GM19468 (cell line): ENCODE measurements around the gene SCAF11.

Experiments
- ATAC-seq: cut with Tn5 transposase; IDR thresholded peaks from one replicate; pipeline ENCODE4 v1.9.1; 2021; ENCODE audit warnings: mild to moderate bottlenecking, moderate library complexity, moderate number of reproducible peaks; ENCODE audit not compliant: unreplicated experiment; ENCODE audit errors: extremely low read depth

The SCAF11 gene

DNA sequence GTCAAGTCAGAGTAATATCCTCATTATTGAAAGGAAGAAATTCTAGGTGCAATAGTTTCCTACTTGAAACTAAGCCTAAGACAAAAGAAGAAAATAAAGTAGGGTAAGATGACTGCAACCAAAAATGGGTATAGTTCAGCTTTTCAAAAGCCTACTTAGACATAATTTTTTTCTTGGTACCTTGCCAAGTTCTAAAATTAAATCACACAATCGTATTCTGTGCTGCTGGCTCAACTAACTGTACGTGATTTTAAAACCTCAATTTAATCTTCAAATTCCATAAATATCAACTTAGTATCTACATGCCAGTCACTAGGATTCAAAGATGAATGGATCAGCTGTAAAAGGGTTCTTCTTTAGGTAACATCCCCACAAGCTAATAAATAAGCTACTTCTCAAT, 56.9 kb downstream of the SCAF11 start:
- no peak for ATAC-seq

DNA sequence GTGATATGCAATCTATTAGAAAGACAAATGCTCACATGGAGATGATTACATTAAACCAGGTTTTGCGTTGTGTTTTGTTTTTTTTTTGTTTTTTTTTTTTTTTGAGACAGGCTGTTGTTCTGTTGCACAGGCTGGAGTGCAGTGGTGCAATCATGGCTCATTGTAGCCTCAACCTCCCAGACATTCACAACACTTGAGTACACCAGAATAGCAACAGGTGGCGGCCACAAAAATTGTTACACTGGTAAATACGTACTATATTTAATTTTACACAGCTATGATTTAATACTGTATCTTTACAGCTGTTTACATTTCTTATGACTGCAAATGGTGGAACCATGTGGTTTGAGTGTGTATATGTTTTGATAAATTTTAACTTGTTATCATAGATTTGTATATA, 60.0 kb downstream of the SCAF11 start:
- ATAC-seq, result no peak

DNA sequence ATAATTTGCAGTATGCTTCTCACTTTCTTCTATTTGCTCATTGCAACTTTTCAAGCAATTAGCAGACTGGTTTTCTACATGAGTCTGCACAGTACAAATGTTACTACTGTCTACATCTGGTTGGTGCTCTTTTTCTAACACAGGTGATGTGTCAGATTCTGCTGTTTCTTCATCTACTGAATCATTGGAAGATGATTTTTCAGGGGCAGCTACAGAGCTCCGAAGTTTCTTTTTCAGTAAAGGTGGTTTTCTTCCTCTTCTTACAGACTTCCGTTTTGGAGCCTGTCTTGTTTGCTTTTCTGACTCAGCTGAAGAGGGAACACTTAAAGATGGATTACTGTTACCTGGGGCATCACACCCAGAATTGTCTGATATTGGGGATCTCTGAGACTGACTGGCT, 62.1 kb downstream of the SCAF11 start:
- no peak for ATAC-seq

DNA sequence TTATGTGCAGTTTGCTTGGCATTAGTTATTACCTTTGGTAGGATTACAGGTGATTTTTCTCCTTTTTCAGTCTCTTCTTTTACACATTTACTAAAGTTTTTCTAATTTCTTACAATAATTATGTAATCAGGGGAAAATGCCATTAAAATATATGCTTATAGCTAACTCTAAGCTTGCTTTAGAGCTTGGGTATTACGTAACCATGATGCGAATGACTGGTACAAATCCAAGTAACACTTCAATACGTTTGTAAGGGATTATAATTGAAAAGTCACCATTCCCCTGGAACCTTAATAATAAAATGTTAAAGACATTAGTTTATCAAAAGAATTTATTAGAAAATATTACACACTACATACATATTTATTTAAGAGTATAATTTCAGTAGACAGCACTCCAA, 71.6 kb downstream of the SCAF11 start:
- ATAC-seq, result no peak

DNA sequence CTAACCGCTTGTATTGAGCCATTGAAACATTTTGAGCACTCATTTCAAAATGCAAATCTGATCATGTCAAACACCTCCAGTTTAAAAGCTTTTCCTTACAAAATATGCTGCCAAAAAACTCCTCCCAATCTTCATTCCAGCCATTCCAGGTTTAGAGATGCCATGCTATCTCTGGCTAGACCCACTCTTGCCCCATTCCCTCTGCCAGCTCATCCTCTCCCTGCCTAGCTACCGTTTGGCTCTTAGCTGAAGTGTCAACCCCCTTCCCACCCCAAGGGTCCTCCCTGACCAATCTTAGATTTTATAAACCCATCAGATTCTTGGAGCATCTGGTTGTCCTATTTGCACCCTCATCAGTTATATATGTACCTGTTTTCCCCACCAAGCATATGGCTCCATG, 75.0 kb downstream of the SCAF11 start:
- ATAC-seq, result no peak

DNA sequence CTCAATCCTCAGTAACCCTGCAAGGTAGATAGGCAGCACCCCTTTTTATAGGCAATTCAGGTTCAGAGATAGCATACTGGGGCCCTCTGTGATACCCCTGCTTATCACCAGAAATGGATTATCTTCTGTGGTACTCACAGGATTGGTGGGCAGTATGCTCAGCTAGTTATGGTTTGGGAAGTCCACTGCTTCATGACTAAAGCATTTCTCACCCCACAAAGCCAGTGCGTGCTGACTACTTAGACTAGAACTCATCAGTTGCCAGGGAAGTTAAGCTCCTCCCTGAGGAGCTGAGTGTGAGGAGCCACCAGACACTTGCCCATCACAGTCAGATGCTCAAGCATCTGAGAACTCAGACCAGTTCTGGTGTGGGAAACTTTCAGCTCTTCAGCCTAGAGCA, 76.3 kb downstream of the SCAF11 start:
- no peak for ATAC-seq

DNA sequence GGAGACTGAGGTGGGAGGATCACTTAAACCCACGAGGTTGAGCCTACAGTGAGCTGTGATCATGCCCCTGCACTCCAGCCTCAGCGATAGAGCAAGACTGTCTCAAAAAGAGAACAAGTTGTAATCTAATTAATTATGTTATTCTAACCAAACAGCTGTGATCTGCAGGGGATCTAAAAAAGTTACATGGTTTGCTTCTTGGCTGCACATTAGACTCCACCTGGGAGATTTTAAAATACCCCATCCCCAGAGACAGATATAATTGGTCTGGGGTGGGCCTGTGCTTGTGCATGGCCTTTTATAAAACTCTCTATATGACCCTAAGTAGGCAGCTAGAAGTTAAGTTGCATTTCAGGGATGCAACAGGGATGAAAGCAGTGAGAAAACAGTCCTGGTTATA, 76.7 kb downstream of the SCAF11 start:
- ATAC-seq, result no peak

DNA sequence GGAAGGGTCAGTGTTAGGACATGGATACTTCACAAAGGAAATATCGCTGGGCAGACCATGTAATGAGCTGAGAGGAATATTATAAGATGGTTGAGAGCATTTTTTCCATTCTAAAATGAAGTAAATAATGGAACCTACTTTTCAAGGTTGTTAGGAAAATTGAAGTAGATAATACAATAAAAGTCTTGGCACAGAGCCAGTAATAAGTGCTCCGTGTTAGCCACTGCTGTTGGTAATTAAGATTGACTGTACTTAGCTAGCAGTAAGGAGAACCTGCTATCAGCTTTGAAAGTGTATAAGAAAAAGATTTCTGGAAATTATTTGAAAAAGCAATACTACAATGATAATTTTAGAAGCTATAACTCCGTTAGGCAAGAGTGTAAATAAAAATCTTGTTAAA, 77.6 kb downstream of the SCAF11 start:
- ATAC-seq, result no peak

DNA sequence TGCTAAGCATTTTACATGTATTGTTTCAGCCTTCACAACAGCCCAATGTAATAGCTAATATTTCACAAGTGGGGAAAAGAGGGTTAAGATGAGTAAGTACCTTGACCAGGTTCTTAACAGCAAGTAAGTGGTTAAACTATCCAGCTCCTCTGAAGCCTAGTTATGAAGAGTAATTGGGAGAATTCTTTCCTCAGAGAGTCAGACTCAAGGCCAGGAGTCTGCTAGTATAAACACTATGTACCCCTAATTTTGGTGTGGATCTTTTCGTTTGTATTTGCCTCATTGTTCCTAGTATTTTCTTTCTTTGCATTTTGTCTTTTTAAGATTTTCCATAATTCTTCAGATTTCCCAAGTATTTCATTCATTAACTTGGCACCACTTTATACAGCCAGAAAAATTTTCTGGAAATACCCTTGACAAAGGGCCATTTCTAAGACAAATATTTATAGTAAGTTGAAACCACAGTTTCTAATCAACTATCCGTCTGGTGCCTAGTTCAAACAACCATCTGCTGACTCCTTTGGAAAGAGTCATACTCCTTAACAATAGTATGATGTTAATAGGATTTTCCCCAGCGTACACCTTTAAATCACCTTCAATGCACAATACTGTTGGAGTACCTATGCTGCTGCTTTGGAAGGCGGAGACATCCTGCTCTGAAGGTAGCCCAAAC, 81.2 kb downstream of the SCAF11 start:
- ATAC-seq, result no peak

DNA sequence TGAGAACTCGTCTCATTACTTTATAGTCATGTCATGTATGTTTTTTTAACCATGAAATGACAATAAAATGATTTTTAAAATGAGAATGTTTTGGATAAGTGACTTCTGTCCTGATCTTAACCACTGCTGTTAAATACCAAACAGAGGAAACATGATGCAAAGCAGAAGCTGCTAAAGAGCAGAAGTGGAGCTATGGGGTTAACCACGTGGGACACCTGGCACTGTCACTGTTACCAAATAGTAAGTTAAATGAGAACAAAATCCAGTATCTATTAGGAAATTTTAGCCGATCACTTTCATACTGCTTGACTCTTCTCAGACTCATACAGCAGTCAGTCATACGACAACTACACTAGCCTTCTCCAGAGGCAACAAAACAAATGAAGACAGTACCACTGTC, 82.4 kb downstream of the SCAF11 start:
- peak; percentile 63 for ATAC-seq

DNA sequence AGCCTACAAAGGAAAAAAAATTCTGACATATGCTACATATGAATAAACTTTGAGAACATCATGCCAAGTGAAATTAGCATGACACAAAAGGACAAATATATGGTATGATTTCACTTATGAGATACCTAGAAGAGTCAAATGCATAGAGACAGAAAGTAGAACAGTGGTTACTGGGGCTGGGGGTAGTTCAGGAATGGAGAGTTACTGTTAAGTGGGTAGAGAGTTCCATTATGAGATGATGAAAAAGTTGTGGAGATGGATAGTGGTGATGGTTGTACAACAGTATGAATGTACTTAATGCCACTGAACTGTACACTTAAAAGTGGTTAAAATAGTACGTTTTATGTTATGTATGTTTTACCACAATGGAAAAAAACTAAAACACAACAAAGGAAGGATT, 92.3 kb downstream of the SCAF11 start:
- ATAC-seq, result no peak

DNA sequence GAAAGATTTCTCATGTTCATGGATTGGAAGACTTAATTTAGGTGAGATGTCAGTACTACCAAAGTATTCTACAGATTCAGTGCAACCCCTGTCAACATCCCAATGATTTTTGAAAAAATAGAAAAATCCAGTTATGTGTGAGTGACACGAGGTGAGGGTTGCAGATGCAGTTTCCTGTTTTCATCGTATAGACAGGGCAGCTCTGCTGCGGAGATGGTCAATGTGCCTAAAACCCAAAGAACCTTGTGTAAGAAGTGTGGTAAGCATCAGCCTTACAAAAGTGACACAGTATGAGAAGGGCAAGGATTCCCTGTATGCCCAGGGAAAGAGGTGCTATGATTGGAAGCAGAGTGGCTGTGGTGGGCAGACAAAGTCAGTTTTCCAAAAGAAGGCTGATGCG, 94.4 kb downstream of the SCAF11 start:
- ATAC-seq, result no peak

DNA sequence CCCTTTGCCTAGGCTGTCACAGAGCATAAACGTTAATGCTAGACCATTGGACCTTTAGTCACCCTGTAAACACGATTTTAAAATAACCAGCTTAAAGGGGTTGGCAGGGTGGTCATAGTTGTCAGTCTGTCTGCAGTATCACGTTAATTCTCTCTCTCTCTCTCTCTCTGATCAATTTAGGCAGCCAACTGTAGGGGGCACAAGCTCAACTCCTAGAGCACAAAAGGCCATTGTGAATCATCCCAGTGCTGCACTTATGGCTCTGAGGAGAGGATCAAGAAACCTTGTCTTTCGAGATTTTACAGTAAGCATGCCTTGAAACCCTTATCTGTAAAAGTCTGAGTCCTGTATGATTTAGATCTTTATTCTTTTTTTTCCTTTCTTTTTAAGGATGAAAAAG, 97.1 kb downstream of the SCAF11 start:
- ATAC-seq, result no peak

DNA sequence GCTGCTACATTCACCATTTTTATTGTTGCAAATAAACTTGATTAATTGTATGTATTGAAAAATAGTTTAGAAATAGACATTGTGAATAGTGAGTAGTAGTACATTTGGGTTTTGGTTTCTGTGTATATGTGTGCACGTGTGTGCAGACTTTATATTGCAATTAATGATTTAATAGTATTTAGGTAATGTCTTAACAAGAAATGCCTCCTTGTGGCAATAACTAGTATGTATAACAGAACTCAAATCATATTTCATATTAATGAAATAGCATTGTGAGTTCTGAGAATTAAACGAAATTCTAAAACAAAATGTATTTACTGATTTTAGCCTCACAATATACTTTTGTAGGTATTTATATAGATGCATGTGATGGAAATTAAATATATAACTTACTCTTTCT, 100.1 kb downstream of the SCAF11 start:
- no peak for ATAC-seq

DNA sequence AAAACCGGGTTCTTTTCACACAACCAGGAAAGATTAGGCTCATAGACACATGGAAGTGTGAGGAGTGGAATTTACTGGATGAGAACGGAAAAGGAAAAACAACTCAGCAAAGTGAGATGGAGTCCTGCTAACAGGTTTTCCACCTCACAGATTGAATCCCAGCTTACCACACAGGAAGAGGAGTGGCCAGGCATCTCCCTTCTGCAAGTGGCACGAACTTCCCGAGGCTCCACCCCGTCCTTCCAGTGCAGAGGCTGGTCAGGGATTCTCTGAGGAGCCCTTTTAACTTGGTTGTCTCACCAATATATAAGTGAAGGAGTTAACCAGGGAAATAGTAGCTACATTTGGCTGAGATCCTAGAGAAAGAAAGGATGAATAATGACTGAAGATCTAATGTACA, 102.8 kb downstream of the SCAF11 start:
- no peak for ATAC-seq

DNA sequence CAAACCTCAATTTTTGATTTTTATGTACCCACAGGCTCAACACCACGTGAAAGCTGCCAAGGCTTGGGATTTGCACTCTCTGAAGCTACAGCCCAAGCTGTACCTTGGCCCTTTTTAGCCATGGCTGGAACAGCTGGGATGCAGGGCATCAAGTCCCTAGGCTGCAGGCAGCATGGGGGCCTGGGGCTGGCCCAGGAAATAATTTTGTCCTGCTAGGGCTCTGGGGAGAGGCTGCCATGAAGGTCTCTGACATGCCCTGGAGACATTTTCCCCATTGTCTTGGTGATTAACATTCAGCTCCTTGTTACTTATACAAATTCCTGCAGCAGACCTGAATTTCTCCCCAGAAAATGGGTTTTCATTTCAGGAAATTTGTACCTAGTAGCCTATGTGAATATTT, 103.7 kb downstream of the SCAF11 start:
- ATAC-seq, result no peak

DNA sequence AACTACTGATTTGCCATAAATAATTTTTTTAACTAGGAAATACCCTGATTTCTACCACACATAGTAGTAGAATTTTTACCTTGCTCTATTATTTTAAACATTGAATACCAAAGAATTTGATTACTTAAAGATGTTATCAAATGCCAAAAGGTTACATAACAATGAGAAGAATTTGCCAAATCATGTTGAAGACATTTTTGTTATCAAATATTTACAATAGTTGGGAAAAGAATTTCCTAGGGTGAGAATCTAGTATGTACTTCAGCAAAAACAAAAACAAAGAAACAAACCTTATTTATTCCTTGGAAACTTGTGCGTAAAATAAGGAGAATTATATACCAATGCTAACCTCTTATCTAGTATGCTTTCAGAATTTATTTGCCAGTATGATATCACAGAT, 107.2 kb downstream of the SCAF11 start:
- ATAC-seq, result no peak

DNA sequence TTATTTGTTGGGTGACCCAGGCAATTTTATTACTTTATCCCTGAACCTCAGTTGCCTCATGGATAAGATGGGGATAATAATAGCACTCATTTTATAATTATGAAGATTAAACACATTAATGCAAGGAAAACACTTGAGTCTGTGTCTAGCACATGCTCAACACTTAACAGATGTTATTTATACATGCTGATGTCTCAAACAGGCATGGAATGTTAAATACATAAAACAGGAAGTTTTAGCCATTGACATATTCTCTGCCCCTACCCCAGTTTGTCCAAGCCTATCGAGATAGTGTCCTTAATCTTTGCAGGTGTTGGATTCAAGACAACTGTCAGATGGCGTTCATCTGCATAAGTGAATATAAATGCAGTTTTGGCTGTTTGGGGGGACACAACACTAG, 109.8 kb downstream of the SCAF11 start:
- no peak for ATAC-seq

DNA sequence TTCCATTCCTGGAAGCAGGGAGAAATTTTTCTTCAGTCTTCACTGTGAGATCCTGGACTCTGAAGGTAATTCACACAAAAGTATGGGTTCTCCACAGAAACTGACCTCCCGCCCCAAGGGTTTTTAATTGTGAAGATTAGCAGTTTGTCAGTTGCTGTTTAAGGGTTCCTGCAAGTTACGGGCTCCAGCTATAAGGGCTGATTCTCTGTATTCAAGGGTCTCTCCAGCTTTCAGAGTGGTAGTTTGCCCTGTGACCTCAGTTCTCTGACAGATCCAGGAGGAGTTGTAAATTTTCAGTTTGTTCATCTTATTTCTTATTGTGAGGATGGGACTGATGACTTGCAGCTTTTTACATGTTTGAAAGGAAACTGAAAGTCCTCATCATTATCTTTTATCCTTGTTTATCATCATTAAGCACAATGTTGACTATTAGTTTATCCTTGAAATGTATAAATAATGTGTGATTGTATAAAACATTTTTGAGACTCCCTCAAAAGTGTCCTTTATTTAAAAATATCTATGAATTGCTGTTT, 110.9 kb downstream of the SCAF11 start:
- ATAC-seq, result no peak

DNA sequence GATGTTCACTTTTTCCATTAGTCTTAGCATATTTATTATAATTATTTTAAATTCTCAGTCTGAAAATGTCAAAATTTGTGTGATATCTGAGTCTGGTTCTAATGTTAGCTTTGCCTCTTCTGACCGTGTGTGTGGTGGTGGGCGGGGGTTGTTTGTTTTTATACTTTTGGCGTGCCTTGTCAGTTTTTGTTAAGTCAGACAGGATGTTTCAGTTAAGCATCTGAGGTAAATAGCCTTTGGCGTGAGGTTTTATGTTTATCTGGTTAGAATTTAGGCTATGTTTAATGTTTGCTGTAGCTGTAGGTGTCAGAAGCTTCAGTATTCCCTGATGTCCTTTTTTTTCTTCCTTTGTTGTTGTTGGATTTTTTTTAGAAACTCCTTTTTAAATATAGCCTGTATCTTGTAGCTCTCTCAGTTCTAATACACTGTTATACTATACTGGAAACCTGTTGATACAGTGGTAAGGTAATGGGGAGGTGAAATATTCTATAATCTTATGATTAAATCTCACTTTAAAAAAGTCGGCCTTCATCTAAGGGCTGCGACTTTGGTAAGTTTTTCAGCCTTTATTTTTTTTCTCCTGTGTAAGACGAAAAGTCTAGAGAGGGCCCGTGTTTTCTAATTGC, 111.6 kb downstream of the SCAF11 start:
- ATAC-seq, result no peak

DNA sequence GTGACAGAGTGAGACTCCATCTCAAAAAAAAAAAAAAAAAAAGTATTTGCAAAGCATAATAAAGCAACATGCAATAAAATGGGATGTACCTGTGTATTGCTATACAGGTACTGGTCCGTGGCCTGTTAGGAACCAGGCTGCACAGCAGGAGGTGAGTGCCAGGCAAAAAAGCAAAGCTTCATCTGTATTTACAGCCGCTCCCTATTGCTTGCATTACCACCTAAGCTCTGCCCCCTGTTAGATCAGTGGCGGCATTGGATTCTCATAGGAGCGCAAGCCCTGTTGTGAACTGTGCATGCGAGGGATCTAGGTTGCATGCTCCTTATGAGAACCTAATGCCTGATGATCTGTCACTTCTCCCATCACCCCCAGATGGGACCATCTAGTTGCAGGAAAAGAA, 113.3 kb downstream of the SCAF11 start:
- ATAC-seq, result no peak

DNA sequence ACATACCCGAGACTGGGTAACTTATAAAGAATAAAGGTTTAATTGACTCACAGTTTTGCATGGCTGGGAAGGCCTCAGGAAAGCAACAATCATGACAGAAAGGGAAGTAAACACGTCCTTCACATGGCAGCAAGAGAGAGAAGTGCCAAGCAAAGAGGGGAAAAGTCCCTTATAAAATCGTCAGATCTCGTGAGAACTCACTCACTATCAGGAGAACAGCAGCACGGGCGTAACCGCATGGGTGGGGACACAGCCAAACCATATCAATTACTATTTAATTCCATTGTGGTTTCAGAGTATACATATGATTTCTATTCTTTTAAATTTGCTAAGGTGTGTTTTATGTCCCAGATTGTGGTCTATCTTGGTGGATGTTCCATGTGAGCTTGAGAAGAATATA, 117.9 kb downstream of the SCAF11 start:
- no peak for ATAC-seq
